ENCODE measurements around the gene HTRA2. TPM values are rescaled to one million over a fixed set of nuclear protein-coding genes. Genes with fewer than 3 reads are reported as not detected.

The HTRA2 gene
- total and polyA plus RNA-seq, 9 of the 15 experiments (the other 6 are each of a cell fraction or from before 2014, with no cell fraction given): 54.2 to 71.2 (median 65.8) TPM

GRCh38 chr2:74486141-74486540, 43.6 kb upstream of the HTRA2 start:
- in situ Hi-C loops (cut with MboI): loop anchor here (5.0 kb wide), 1 partner anchor 86 kb away; no protein-coding TSS in a partner anchor
- no peak overlapping the region for H3K27ac ChIP-seq (ENCODE audit: extremely low read depth, low read depth, low read length)
- FAIRE-seq (no peak), ATAC-seq (no peak), DNase-seq (ENCODE audit: extremely low read depth in 1 of 4, low spot score in 3 of 4) (no peak)
- ChIA-PET POLR2A (no interaction called here), CTCF (ENCODE audit: low intra/inter-chr PET ratio) (no interaction called here)
- H3K4me3 ChIP-seq: no peak overlapping the region
- intact Hi-C loops (cut with micrococcal nuclease): no loop called here
- no peaks in the 10 kb centered on the region for H3K9me3 ChIP-seq (replicated peaks; ENCODE audit: control insufficient read depth, insufficient read depth, low read depth, low read length)
- no peak overlapping the region for H2AFZ ChIP-seq (ENCODE audit: low read depth, low read length)
- no peaks in the 10 kb centered on the region; the same call in 1 of the 2 replicates for H4K20me1 ChIP-seq (replicated peaks; ENCODE audit: control insufficient read depth, insufficient read depth, low read length)
- BruUV-seq (replicated peaks): no TSS peak
- no peaks in the 10 kb centered on the region for H3K9me1 ChIP-seq (ENCODE audit: control insufficient read depth, insufficient read depth, low read length)
- H3K4me2 ChIP-seq (ENCODE audit: insufficient read depth, low read length): no peak overlapping the region
- H3K36me3 ChIP-seq (ENCODE audit: control insufficient read depth, insufficient read depth, low read length): peaks cover 31% of the 10 kb centered on the region; the same call in 2 of the 3 replicates
- no peaks in the 10 kb centered on the region for H3K27me3 ChIP-seq (ENCODE audit: control insufficient read depth in 2 of 2, insufficient read depth in 2 of 2, low read length in 2 of 2)
- TF ChIP-seq RBM17 (IDR thresholded peaks at IDR 0.05; ENCODE audit: borderline replicate concordance, low read depth, low read length) (no peak), ELF1 (tag; IDR thresholded peaks at IDR 0.05) (no peak), HNRNPL (IDR thresholded peaks at IDR 0.05; ENCODE audit: low read depth, low read length) (no peak), ETS1 (conservative IDR thresholded peaks at IDR 0.05; ENCODE audit: control insufficient read depth, low read depth, low read length) (no peak), TAF15 (IDR thresholded peaks at IDR 0.05; ENCODE audit: low read depth, low read length) (no peak), ZBTB11 (CRISPR knock-in tag; IDR thresholded peaks at IDR 0.05) (no peak), NR2C1 (IDR thresholded peaks at IDR 0.05) (no peak), NR2C1 (tag; IDR thresholded peaks at IDR 0.05) (no peak), ZNF316 (IDR thresholded peaks at IDR 0.05) (no peak), EHMT2 (IDR thresholded peaks at IDR 0.05) (no peak), BRD9 (IDR thresholded peaks at IDR 0.05; ENCODE audit: low read depth, partially characterized antibody) (no peak), ZNF224 (CRISPR knock-in tag; IDR thresholded peaks at IDR 0.05) (no peak), FOSL1 (tag; conservative IDR thresholded peaks at IDR 0.05) (no peak)
- TF ChIP-seq, protein P1, sequence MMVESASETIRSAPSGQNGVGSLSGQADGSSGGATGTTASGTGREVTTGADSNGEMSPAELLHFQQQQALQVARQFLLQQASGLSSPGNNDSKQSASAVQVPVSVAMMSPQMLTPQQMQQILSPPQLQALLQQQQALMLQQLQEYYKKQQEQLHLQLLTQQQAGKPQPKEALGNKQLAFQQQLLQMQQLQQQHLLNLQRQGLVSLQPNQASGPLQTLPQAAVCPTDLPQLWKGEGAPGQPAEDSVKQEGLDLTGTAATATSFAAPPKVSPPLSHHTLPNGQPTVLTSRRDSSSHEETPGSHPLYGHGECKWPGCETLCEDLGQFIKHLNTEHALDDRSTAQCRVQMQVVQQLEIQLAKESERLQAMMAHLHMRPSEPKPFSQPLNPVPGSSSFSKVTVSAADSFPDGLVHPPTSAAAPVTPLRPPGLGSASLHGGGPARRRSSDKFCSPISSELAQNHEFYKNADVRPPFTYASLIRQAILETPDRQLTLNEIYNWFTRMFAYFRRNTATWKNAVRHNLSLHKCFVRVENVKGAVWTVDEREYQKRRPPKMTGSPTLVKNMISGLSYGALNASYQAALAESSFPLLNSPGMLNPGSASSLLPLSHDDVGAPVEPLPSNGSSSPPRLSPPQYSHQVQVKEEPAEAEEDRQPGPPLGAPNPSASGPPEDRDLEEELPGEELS (CRISPR knock-in tag; IDR thresholded peaks at IDR 0.05; ENCODE audit: borderline replicate concordance): no peak
- peaks cover 25% of the 10 kb centered on the region for H3K79me2 ChIP-seq (ENCODE audit: control insufficient read depth, insufficient read depth, low read length)
- WGBS (ENCODE audit: insufficient coverage, low coverage, missing lambda C conversion rate): 93% methylated on average over 2 of the region's 2 CpGs
- no peak overlapping the region for H3K9ac ChIP-seq (ENCODE audit: insufficient read depth in 1 of 2, low read depth in 2 of 2, low read length in 2 of 2)
- H3K4me1 ChIP-seq (replicated peaks in 1 of 2; ENCODE audit: control insufficient read depth in 2 of 2, insufficient read depth in 2 of 2, low read length in 2 of 2): peaks cover 8 to 23% of the 10 kb centered on the region in 2 experiments; a peak in 4 of 5 replicates

Data from K562 (cell line).